HEK293 (cell line): Measurements from ENCODE around the gene ABCG4.
"Not testable (repeated sequence)": the region's sequence is repeated elsewhere in the genome, so short reads cannot be mapped to it uniquely, and the experiment has no call there.

ENCODE experiments used
- CTCF ChIA-PET: fragments of 350-600 bp; formaldehyde crosslinking; extraction: SDS; loops from one replicate; lab custom pipeline; 2021; ENCODE audit warnings: antibody characterized with exemption; lab: Yijun Ruan, JAX
- POLR2A ChIA-PET: fragments of 300-600 bp; formaldehyde crosslinking; extraction: SDS; loops from one replicate; lab custom pipeline; 2020; ENCODE audit warnings: antibody characterized with exemption, inconsistent platforms; lab: Yijun Ruan, JAX
- H3K27ac ChIP-seq: fragments of 200-500 bp; sonication (Bioruptor generic); 2 replicates; pipeline ENCODE4 v1.5.1; 2014; ENCODE audit warnings: low read depth, low read length, control low read depth, inconsistent platforms; ENCODE audit errors: extremely low read depth
- H3K36me3 ChIP-seq, 2 experiments: fragments of 200-500 bp in 1 of 2; sonication (Bioruptor generic) in 1 of 2; 1 replicate in 1 of 2; 2 replicates in 1 of 2; pipeline ENCODE4 v1.5.1; 2014 to 2017; ENCODE audit warnings: inconsistent platforms in 2 of 2, low read length in 2 of 2; ENCODE audit not compliant: control insufficient read depth in 2 of 2, insufficient read depth in 1 of 2
- H3K4me1 ChIP-seq: fragments of 200-500 bp; sonication (Bioruptor generic); 2 replicates; pipeline ENCODE4 v1.5.1; 2014; ENCODE audit warnings: mild to moderate bottlenecking, low read length, inconsistent platforms; ENCODE audit not compliant: control insufficient read depth, insufficient read depth
- H3K4me3 ChIP-seq: 2 replicates; pipeline ENCODE4 v1.5.1; 2011; ENCODE audit warnings: low read depth, mild to moderate bottlenecking, control low read depth, low read length, moderate library complexity
- H3K9me3 ChIP-seq: fragments of 200-500 bp; sonication (Bioruptor generic); 2 replicates; pipeline ENCODE4 v1.5.1; 2014; ENCODE audit warnings: low read depth, low read length, inconsistent platforms; ENCODE audit not compliant: control insufficient read depth, insufficient read depth
- BCL11A ChIP-seq: fragments of 450-650 bp; formaldehyde crosslinking; IDR thresholded peaks from 2 replicates; pipeline ENCODE4 v1.5.1; 2016; ENCODE audit warnings: low read depth, missing biosample characterization, missing genetic modification characterization
- KLF16 ChIP-seq: fragments of 450-650 bp; formaldehyde crosslinking; IDR thresholded peaks from 2 replicates; pipeline ENCODE4 v1.5.1; 2017; ENCODE audit warnings: missing biosample characterization, missing genetic modification characterization
- KLF8 ChIP-seq: fragments of 450-650 bp; formaldehyde crosslinking; IDR thresholded peaks from 2 replicates; pipeline ENCODE4 v1.5.1; 2016; ENCODE audit warnings: missing biosample characterization, missing genetic modification characterization
- SP7 ChIP-seq: fragments of 450-650 bp; formaldehyde crosslinking; IDR thresholded peaks from 2 replicates; pipeline ENCODE4 v1.5.1; 2016; ENCODE audit warnings: missing biosample characterization, missing genetic modification characterization
- TRIM28 ChIP-seq: IDR thresholded peaks from 2 replicates; pipeline ENCODE4 v1.6.1; 2011; ENCODE audit warnings: low read length, control low read depth, borderline replicate concordance
- ZBTB48 ChIP-seq: fragments of 450-650 bp; formaldehyde crosslinking; IDR thresholded peaks from 2 replicates; pipeline ENCODE4 v1.5.1; 2016; ENCODE audit warnings: missing biosample characterization, missing genetic modification characterization
- ZBTB8A ChIP-seq: fragments of 450-650 bp; formaldehyde crosslinking; IDR thresholded peaks from 2 replicates; pipeline ENCODE4 v1.5.1; 2016; ENCODE audit warnings: missing biosample characterization, missing genetic modification characterization
- ZIC2 ChIP-seq: fragments of 450-650 bp; formaldehyde crosslinking; IDR thresholded peaks from 2 replicates; pipeline ENCODE4 v1.5.1; 2016; ENCODE audit warnings: missing biosample characterization, missing genetic modification characterization
- ZNF473 ChIP-seq: fragments of 450-650 bp; formaldehyde crosslinking; IDR thresholded peaks from 2 replicates; pipeline ENCODE4 v1.5.1; 2017; ENCODE audit warnings: missing biosample characterization, missing genetic modification characterization
- ZNF580 ChIP-seq: fragments of 450-650 bp; formaldehyde crosslinking; IDR thresholded peaks from 2 replicates; pipeline ENCODE4 v1.5.1; 2016; ENCODE audit warnings: missing biosample characterization, missing genetic modification characterization
- ZNF596 ChIP-seq: fragments of 450-650 bp; IDR thresholded peaks from 2 replicates; pipeline ENCODE4 v1.5.0; 2018; ENCODE audit warnings: missing biosample characterization, mild to moderate bottlenecking, missing genetic modification characterization, moderate library complexity
- ZNF692 ChIP-seq: fragments of 450-650 bp; formaldehyde crosslinking; IDR thresholded peaks from 2 replicates; pipeline ENCODE4 v1.5.1; 2016; ENCODE audit warnings: missing biosample characterization, missing genetic modification characterization
- ZNF76 ChIP-seq: fragments of 450-650 bp; formaldehyde crosslinking; IDR thresholded peaks from 2 replicates; pipeline ENCODE4; 2016; ENCODE audit warnings: low read depth, missing biosample characterization, missing genetic modification characterization, borderline replicate concordance
- ZNF792 ChIP-seq: fragments of 450-650 bp; formaldehyde crosslinking; IDR thresholded peaks from 2 replicates; pipeline ENCODE4 v1.5.1; 2016; ENCODE audit warnings: missing biosample characterization, missing genetic modification characterization
- TF ChIP-seq, protein P1 (sequence below): fragments of 450-650 bp; formaldehyde crosslinking; IDR thresholded peaks from 2 replicates; pipeline ENCODE4 v1.5.1; 2016; ENCODE audit warnings: missing biosample characterization, missing genetic modification characterization, borderline replicate concordance
- TF ChIP-seq, protein P2 (sequence below): fragments of 450-650 bp; IDR thresholded peaks from 2 replicates; pipeline ENCODE4 v1.5.1; 2018; ENCODE audit warnings: missing biosample characterization, mild to moderate bottlenecking, missing genetic modification characterization

Gene ABCG4

GRCh38 chr11:119190531-119190930 is 41.7 kb downstream of the ABCG4 start:
- ChIA-PET POLR2A (interaction anchor here (2.1 kb wide), 1 partner anchor 95 kb away, joined by 6 read pairs; a partner anchor contains a TSS), CTCF (interaction anchor here (0.5 to 1.1 kb wide), 6 partner anchors 11 to 628 kb away, joined by 3 to 6 read pairs (median 3); partner anchors contain the start of gene PHLDB1)
- H3K4me3 ChIP-seq: no peak overlapping the region
- no peaks in the 10 kb centered on the region for H3K9me3 ChIP-seq
- no peak overlapping the region for H3K27ac ChIP-seq
- TF ChIP-seq ZNF580 (tag by site-specific recombination) (no peak), ZNF473 (tag by site-specific recombination) (no peak), ZNF692 (tag by site-specific recombination) (no peak), KLF8 (tag by site-specific recombination) (no peak), ZNF596 (tag by site-specific recombination) (no peak)
- TF ChIP-seq, protein P1, sequence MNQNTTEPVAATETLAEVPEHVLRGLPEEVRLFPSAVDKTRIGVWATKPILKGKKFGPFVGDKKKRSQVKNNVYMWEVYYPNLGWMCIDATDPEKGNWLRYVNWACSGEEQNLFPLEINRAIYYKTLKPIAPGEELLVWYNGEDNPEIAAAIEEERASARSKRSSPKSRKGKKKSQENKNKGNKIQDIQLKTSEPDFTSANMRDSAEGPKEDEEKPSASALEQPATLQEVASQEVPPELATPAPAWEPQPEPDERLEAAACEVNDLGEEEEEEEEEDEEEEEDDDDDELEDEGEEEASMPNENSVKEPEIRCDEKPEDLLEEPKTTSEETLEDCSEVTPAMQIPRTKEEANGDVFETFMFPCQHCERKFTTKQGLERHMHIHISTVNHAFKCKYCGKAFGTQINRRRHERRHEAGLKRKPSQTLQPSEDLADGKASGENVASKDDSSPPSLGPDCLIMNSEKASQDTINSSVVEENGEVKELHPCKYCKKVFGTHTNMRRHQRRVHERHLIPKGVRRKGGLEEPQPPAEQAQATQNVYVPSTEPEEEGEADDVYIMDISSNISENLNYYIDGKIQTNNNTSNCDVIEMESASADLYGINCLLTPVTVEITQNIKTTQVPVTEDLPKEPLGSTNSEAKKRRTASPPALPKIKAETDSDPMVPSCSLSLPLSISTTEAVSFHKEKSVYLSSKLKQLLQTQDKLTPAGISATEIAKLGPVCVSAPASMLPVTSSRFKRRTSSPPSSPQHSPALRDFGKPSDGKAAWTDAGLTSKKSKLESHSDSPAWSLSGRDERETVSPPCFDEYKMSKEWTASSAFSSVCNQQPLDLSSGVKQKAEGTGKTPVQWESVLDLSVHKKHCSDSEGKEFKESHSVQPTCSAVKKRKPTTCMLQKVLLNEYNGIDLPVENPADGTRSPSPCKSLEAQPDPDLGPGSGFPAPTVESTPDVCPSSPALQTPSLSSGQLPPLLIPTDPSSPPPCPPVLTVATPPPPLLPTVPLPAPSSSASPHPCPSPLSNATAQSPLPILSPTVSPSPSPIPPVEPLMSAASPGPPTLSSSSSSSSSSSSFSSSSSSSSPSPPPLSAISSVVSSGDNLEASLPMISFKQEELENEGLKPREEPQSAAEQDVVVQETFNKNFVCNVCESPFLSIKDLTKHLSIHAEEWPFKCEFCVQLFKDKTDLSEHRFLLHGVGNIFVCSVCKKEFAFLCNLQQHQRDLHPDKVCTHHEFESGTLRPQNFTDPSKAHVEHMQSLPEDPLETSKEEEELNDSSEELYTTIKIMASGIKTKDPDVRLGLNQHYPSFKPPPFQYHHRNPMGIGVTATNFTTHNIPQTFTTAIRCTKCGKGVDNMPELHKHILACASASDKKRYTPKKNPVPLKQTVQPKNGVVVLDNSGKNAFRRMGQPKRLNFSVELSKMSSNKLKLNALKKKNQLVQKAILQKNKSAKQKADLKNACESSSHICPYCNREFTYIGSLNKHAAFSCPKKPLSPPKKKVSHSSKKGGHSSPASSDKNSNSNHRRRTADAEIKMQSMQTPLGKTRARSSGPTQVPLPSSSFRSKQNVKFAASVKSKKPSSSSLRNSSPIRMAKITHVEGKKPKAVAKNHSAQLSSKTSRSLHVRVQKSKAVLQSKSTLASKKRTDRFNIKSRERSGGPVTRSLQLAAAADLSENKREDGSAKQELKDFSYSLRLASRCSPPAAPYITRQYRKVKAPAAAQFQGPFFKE: no peak
- H3K4me1 ChIP-seq: no peaks in the 10 kb centered on the region
- H3K36me3 ChIP-seq: no peaks in the 10 kb centered on the region

GRCh38 chr11:119191265-119191664 is 42.4 kb downstream of the ABCG4 start:
- CTCF ChIA-PET: interaction anchor here (0.6 to 1.1 kb wide), 3 partner anchors 22 to 183 kb away, joined by 3 to 4 read pairs (median 3); no protein-coding TSS in a partner anchor
- H3K36me3 ChIP-seq, H3K4me1 ChIP-seq, H3K4me3 ChIP-seq, H3K9me3 ChIP-seq, H3K27ac ChIP-seq: not testable (repeated sequence)
- POLR2A ChIA-PET: interaction anchor here (2.1 kb wide), 1 partner anchor 96 kb away, joined by 6 read pairs; a partner anchor contains a TSS

GRCh38 chr11:119192111-119192510 is 43.3 kb downstream of the ABCG4 start:
- Histone ChIP-seq H3K9me3 (no peaks in the 10 kb centered on the region), H3K36me3 (no peaks in the 10 kb centered on the region), H3K27ac (no peak overlapping the region), H3K4me3 (no peak overlapping the region), H3K4me1 (no peaks in the 10 kb centered on the region)
- ChIA-PET CTCF (interaction anchor here (0.6 to 1.0 kb wide), 3 partner anchors 13 to 146 kb away, joined by 3 read pairs; no protein-coding TSS in a partner anchor), POLR2A (interaction anchor here (1.0 to 2.1 kb wide), 2 partner anchors 23 to 97 kb away, joined by 3 to 6 read pairs; a partner anchor contains a TSS)
- TF ChIP-seq ZNF792 (no peak), TRIM28 (no peak), ZBTB8A (tag by site-specific recombination) (no peak), SP7 (tag by site-specific recombination) (no peak), ZNF580 (tag by site-specific recombination) (no peak), ZNF76 (tag by site-specific recombination) (no peak), ZBTB48 (tag by site-specific recombination) (no peak), KLF16 (tag by site-specific recombination) (no peak), ZIC2 (no peak), BCL11A (tag by site-specific recombination) (no peak)
- TF ChIP-seq, protein P2, sequence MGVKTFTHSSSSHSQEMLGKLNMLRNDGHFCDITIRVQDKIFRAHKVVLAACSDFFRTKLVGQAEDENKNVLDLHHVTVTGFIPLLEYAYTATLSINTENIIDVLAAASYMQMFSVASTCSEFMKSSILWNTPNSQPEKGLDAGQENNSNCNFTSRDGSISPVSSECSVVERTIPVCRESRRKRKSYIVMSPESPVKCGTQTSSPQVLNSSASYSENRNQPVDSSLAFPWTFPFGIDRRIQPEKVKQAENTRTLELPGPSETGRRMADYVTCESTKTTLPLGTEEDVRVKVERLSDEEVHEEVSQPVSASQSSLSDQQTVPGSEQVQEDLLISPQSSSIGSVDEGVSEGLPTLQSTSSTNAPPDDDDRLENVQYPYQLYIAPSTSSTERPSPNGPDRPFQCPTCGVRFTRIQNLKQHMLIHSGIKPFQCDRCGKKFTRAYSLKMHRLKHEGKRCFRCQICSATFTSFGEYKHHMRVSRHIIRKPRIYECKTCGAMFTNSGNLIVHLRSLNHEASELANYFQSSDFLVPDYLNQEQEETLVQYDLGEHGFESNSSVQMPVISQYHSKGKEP (tag by site-specific recombination): no peak
